Uterus (tissue), 4 donors: Measurements from ENCODE around the gene SFXN4. TPM values are rescaled to one million over a fixed set of nuclear protein-coding genes. Genes with fewer than 3 reads are reported as not detected.
"Not testable (repeated sequence)": the region's sequence is repeated elsewhere in the genome, so short reads cannot be mapped to it uniquely, and the experiment has no call there.

Experiments
- DNase-seq, 2 donors: peaks; one replicate each; pipeline ENCODE4 v3.0.0-alpha.2; 2019 to 2020
- H3K27ac ChIP-seq, 2 donors: fragments of 200-600 bp; sonication (generic); 1 replicate in 1 of 2; 2 replicates in 1 of 2; pipeline ENCODE4 v1.5.1; 2016 to 2018
- H3K27me3 ChIP-seq, 2 donors: fragments of 200-600 bp; sonication (generic); one replicate each; pipeline ENCODE4 v1.5.1; 2018 to 2019; ENCODE audit warnings: control low read depth in 1 of 2
- H3K36me3 ChIP-seq, 2 donors: fragments of 200-600 bp; sonication (generic); one replicate each; pipeline ENCODE4 v1.5.1; 2019; ENCODE audit warnings: control low read depth in 1 of 2
- H3K4me1 ChIP-seq, 2 donors: fragments of 200-600 bp; sonication (generic); one replicate each; pipeline ENCODE4 v1.5.1; 2018 to 2019; ENCODE audit warnings: control low read depth in 1 of 2
- H3K4me3 ChIP-seq, 2 donors: fragments of 200-600 bp; sonication (generic); 1 replicate in 1 of 2; 2 replicates in 1 of 2; pipeline ENCODE4 v1.5.1; 2018 to 2019; ENCODE audit warnings: mild to moderate bottlenecking in 1 of 2
- H3K9me3 ChIP-seq, 2 donors: fragments of 200-600 bp; sonication (generic); one replicate each; pipeline ENCODE4 v1.5.1; 2019; ENCODE audit warnings: control low read depth in 1 of 2
- POLR2A ChIP-seq, 2 donors: fragments of 450-650 bp; IDR thresholded peaks; one replicate each; pipeline ENCODE4 v1.6.1; 2016; ENCODE audit warnings: antibody characterized with exemption in 2 of 2, mild to moderate bottlenecking in 1 of 2, moderate library complexity in 1 of 2
- intact Hi-C: fragments of 100-400 bp; cut with DNase I; formaldehyde crosslinking; loops from one replicate; pipeline ENCODE4 v1.15.1; 2023; ENCODE audit warnings: low total_unique reads
- total RNA-seq, 4 donors: library from RNA; depleted of rRNA in 3 of 4; stranded (reverse); fragments of >200 nt in 3 of 4; gene quantifications; one replicate each; pipeline versions ENCODE4 v1.1.0 to v1.2.4, GENCODE V29; 2014 to 2023
- TF ChIP-seq, protein P1 (sequence below), 4 experiments: fragments of 200-600 bp in 2 of 4; fragments of 450-650 bp in 2 of 4; sonication (generic) in 2 of 4; IDR thresholded peaks; one replicate each; pipeline ENCODE4 v1.5.1; 2016 to 2019; ENCODE audit warnings: antibody characterized with exemption in 4 of 4, mild to moderate bottlenecking in 2 of 4, moderate library complexity in 1 of 4
- donor health status: DM: yes; HTN: yes; CAD: no.

SFXN4 gene
- total RNA-seq, 4 donors from 2014 or later, result 1.2 to 22.1 (median 14.8) TPM

DNA sequence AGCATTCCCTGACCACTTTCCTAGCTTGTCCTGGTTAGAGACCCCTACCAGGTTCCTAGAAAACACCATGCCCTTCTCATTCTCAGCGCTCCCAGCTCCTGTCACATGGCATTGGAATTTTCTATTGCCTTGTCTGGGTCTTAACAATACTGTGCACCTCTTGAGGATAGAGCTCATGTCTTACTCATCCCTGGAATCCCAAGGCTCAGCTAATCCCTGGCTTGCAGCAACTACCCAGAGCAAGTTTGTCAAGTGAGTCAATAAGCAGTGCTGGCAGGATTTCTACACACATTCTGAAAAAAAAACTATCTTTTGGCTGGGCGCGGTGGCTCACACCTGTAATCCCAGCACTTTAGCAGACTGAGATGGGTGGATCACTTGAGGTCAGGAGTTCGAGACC lies 24.8 kb upstream of the SFXN4 start:
- TF ChIP-seq, protein P1, sequence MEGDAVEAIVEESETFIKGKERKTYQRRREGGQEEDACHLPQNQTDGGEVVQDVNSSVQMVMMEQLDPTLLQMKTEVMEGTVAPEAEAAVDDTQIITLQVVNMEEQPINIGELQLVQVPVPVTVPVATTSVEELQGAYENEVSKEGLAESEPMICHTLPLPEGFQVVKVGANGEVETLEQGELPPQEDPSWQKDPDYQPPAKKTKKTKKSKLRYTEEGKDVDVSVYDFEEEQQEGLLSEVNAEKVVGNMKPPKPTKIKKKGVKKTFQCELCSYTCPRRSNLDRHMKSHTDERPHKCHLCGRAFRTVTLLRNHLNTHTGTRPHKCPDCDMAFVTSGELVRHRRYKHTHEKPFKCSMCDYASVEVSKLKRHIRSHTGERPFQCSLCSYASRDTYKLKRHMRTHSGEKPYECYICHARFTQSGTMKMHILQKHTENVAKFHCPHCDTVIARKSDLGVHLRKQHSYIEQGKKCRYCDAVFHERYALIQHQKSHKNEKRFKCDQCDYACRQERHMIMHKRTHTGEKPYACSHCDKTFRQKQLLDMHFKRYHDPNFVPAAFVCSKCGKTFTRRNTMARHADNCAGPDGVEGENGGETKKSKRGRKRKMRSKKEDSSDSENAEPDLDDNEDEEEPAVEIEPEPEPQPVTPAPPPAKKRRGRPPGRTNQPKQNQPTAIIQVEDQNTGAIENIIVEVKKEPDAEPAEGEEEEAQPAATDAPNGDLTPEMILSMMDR (IDR thresholded peaks at IDR 0.05), result no peak
- TF ChIP-seq POLR2A (IDR thresholded peaks at IDR 0.05), result no peak
- no peak overlapping the region for H3K27ac ChIP-seq
- intact Hi-C loops, result no loop called here

DNA sequence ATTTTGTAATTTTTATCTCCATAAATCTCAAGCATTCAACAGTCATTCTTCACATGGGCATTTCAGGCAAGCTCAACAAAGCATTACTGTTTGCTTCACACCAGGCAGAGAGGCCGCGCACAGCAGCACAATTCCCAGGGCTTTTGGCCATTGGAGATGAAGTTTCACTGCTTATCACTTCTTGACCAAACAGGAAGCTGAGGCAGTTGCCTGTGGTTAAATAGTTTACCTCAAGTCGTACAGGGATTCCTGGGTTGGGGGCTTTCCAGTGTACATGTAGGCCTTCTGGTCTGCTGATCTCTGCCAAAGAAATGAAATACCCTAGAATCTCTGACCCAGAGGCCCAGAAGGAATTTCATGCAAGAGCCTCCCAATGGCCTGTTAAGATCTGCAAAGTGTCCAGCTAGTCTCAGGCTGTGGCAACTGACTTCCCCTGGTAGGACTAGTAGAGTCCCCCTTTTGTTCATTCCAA lies 24.3 kb upstream of the SFXN4 start:
- TF ChIP-seq, protein P1 (IDR thresholded peaks at IDR 0.05), result no peak
- no peak for TF ChIP-seq POLR2A (IDR thresholded peaks at IDR 0.05)
- Histone ChIP-seq H3K27ac (no peak overlapping the region), H3K4me1 (no peaks in the 10 kb centered on the region), H3K9me3 (no peaks in the 10 kb centered on the region), H3K4me3 (no peak overlapping the region), H3K36me3 (no peaks in the 10 kb centered on the region), H3K27me3 (no peaks in the 10 kb centered on the region)
- intact Hi-C loops, result no loop called here
- no peak for DNase-seq

More for the DNA sequence above, 24.8 kb upstream of the SFXN4 start:
- Histone ChIP-seq H3K36me3 (no peaks in the 10 kb centered on the region), H3K4me1 (no peaks in the 10 kb centered on the region), H3K27me3 (no peaks in the 10 kb centered on the region), H3K9me3 (no peaks in the 10 kb centered on the region), H3K4me3 (no peak overlapping the region)
- no peak for DNase-seq

DNA sequence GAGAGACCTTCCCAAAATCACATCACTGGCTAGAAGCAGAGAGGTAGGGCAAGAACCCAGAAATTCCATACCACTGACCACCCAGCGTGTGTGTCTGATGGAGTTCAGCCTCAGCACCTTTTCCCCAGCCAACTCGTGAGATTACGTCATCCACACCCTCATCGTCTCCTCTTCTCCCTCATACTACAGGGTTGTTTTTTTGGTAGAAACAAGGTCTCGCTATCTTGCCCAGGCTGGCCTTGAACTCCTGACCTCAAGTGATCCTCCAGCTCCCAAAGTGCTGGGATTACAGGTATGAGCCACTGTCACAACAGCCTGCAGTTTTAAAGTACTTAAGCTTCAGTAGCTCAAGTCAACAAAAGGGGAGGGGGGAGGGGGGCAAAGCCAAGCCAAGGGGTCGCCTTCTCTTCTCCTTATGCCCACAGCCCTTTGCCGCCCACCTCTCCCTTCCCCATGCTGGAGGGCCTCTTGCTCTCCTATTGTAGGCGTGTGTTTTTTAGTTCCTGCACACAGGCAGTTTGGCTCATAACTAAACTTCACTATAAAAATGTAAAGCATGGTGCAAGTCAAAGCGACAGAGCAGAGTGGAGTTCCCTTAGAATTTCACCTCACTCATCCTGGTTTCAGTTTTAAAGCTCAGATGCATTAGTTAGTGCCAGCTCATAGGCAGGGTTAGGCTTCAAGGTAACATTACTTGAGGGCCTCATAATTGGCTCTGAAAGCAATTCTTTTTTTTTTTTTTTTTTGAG lies 18.3 kb upstream of the SFXN4 start:
- Histone ChIP-seq H3K27ac (no peak overlapping the region), H3K27me3 (no peaks in the 10 kb centered on the region), H3K4me3 (no peak overlapping the region), H3K4me1 (no peaks in the 10 kb centered on the region), H3K9me3 (no peaks in the 10 kb centered on the region), H3K36me3 (no peaks in the 10 kb centered on the region)
- no peak for DNase-seq
- intact Hi-C loops, result no loop called here
- TF ChIP-seq POLR2A (IDR thresholded peaks at IDR 0.05), result no peak
- TF ChIP-seq, protein P1 (IDR thresholded peaks at IDR 0.05), result no peak

DNA sequence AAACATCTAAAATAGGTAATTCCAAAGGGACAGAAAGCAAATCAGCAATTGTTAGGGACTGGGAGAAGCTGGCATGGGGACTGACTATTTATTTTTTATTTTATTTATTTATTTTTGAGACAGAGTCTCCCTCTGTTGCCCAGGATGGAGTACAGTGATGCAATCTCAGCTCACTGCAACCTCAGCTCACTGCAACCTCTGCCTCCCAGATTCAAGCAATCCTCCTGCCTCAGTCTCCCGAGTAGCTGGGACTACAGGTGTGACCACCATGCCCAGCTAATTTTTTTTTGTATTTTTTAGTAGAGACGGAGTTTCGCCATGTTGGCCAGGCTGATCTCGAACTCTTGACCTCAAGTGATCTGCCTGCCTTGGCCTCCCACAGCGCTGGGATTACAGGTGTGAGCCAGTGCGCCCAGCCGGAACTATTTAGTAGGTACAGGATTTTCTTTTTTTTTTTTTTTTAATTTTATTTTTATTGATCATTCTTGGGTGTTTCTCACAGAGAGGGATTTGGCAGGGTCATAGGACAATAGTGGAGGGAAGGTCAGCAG lies 15.4 kb upstream of the SFXN4 start:
- H3K4me1 ChIP-seq, H3K4me3 ChIP-seq, H3K27me3 ChIP-seq, DNase-seq, H3K36me3 ChIP-seq, H3K27ac ChIP-seq, H3K9me3 ChIP-seq, intact Hi-C loops: not testable (repeated sequence)

DNA sequence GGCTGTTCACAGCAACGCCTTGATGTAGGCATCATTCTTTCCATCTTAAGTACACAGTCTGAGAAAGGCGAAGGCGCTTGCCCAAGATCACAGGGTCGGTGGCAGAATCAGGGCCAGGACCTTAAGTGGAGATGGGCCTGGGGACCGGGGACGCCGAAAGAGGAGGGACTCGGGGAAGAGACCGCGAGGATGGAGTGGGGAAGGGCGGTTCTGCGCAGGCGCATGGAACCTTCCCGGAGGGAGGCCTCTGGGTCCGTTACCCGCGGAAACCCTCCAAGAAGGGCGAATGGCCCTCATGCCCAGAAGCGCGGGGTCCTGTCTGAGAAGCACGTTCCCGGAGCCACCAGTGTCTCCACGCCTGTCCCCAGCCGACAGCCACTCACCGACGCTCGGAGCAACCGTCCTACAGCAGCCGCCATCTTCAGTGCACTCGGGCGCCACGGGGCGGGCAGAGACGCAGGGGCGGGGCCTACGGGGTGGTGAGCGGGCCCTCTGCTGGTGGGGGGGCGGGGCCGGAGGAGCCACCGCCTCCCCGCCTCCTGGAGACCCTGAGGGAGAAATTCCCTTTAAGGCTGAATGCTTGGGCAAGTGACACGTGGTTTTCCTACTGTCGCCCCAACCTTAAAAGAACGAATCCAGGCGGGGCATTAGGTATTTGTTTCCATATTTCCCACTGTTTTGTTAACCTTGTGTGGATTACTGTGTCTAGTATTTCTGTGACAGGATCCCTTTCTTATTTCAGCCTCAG lies 13.0 kb upstream of the SFXN4 start, which contains the start of gene PRDX3:
Gene PRDX3 (minus strand): TSS at position 441 of the 748 bp plus-strand sequence. CDS start 22 bp downstream, at position 419.
- TF ChIP-seq, protein P1 (IDR thresholded peaks at IDR 0.05), result peak in 3 of 4 experiments; percentile 12 to 37 (median 35)
- peak; percentile 60 to 84 for TF ChIP-seq POLR2A (IDR thresholded peaks at IDR 0.05)
- H3K9me3 ChIP-seq, result no peaks in the 10 kb centered on the region
- H3K4me1 ChIP-seq, result no peaks in the 10 kb centered on the region
- H3K4me3 ChIP-seq, result peak within 1 kb of the TSS; percentile 78 to 89
- H3K27me3 ChIP-seq, result no peaks in the 10 kb centered on the region
- intact Hi-C loops, result no loop called here
- peak within 1 kb of the TSS; percentile 92 to 95 for H3K27ac ChIP-seq
- DNase-seq, result peak; percentile 92
- H3K36me3 ChIP-seq, result no peaks in the 10 kb centered on the region
